Osteoblast (primary cell): Measurements from ENCODE around the gene CNTN5. TPM values are rescaled to one million over a fixed set of nuclear protein-coding genes. Genes with fewer than 3 reads are reported as not detected.

Experiments
- DNase-seq: peaks from one replicate; pipeline ENCODE4 v3.0.0; 2011; ENCODE audit warnings: low spot score, mixed read lengths; ENCODE audit not compliant: insufficient read length; ENCODE audit errors: missing footprints
- H2AFZ ChIP-seq: 2 replicates; pipeline ENCODE4 v1.6.0; 2011; ENCODE audit warnings: mild to moderate bottlenecking, low read length
- H3K27ac ChIP-seq: 2 replicates; pipeline ENCODE4 v1.5.1; 2011; ENCODE audit warnings: mild to moderate bottlenecking, low read depth, low read length, moderate library complexity
- H3K27me3 ChIP-seq: 2 replicates; pipeline ENCODE4 v1.6.0; 2012; ENCODE audit warnings: mild to moderate bottlenecking, control low read depth, inconsistent platforms, low read length, moderate library complexity; ENCODE audit not compliant: insufficient read depth
- H3K36me3 ChIP-seq: 2 replicates; pipeline ENCODE4 v1.5.1; 2011; ENCODE audit warnings: mild to moderate bottlenecking, low read length, control low read depth, moderate library complexity; ENCODE audit not compliant: insufficient read depth
- H3K4me1 ChIP-seq: 2 replicates; pipeline ENCODE4 v1.5.1; 2011; ENCODE audit warnings: mild to moderate bottlenecking, low read length, control low read depth, moderate library complexity; ENCODE audit not compliant: insufficient read depth
- H3K4me2 ChIP-seq: 2 replicates; pipeline ENCODE4 v1.6.0; 2011; ENCODE audit warnings: mild to moderate bottlenecking, low read length; ENCODE audit not compliant: insufficient read depth
- H3K4me3 ChIP-seq: fragments of 200-600 bp; sonication (generic); 3 replicates; pipeline ENCODE4 v1.5.1; 2012; ENCODE audit warnings: mild to moderate bottlenecking, low read length, inconsistent platforms; ENCODE audit not compliant: insufficient read depth
- H3K79me2 ChIP-seq: 2 replicates; pipeline ENCODE4 v1.6.0; 2012; ENCODE audit warnings: mild to moderate bottlenecking, low read length, control low read depth, inconsistent platforms; ENCODE audit not compliant: insufficient read depth
- H3K9me3 ChIP-seq: 2 replicates; pipeline ENCODE4 v1.5.1; 2011; ENCODE audit warnings: low read depth, low read length, control low read depth
- H4K20me1 ChIP-seq: 2 replicates; pipeline ENCODE4 v1.6.0; 2012; ENCODE audit warnings: mild to moderate bottlenecking, low read length, control low read depth; ENCODE audit not compliant: insufficient read depth
- CTCF ChIP-seq: IDR thresholded peaks from 2 replicates; pipeline ENCODE4 v1.5.1; 2011; ENCODE audit warnings: mild to moderate bottlenecking, low read depth, low read length, moderate library complexity; ENCODE audit errors: extremely low read depth
- total RNA-seq: library from RNA; depleted of rRNA; stranded (reverse); fragments of >200 nt; gene quantifications from 2 replicates; pipeline ENCODE4 v1.2.3, GENCODE V29; 2012

Gene CNTN5
- total RNA-seq, 1 donor = not detected

- Histone ChIP-seq H3K27ac (no peak overlapping the region), H3K4me3 (no peak overlapping the region), H3K9me3 (no peaks in the 10 kb centered on the region)
Observed at GRCh38 chr11:99554232-99554903, 533.6 kb downstream of the CNTN5 start.

GRCh38 chr11:99555486-99555885 lies 534.7 kb downstream of the CNTN5 start:
- no peak overlapping the region for H3K27ac ChIP-seq
- H3K79me2 ChIP-seq = no peaks in the 10 kb centered on the region
- no peaks in the 10 kb centered on the region for H4K20me1 ChIP-seq
- no peak overlapping the region for H3K4me2 ChIP-seq
- no peak for TF ChIP-seq CTCF
- H3K4me3 ChIP-seq = no peak overlapping the region
- no peak for DNase-seq
- no peaks in the 10 kb centered on the region for H3K4me1 ChIP-seq
- no peaks in the 10 kb centered on the region for H3K9me3 ChIP-seq
- no peaks in the 10 kb centered on the region for H3K27me3 ChIP-seq
- no peak overlapping the region for H2AFZ ChIP-seq
- H3K36me3 ChIP-seq = no peaks in the 10 kb centered on the region

More at GRCh38 chr11:99554232-99554903, 533.6 kb downstream of the CNTN5 start:
- no peak overlapping the region for H2AFZ ChIP-seq
- no peaks in the 10 kb centered on the region for H3K27me3 ChIP-seq
- no peak overlapping the region for H3K4me2 ChIP-seq
- H3K4me1 ChIP-seq = no peaks in the 10 kb centered on the region
- TF ChIP-seq CTCF = no peak
- DNase-seq = no peak
- H4K20me1 ChIP-seq = no peaks in the 10 kb centered on the region
- H3K36me3 ChIP-seq = no peaks in the 10 kb centered on the region
- no peaks in the 10 kb centered on the region for H3K79me2 ChIP-seq

- Histone ChIP-seq H3K9me3 (peaks cover 4% of the 10 kb centered on the region), H4K20me1 (no peaks in the 10 kb centered on the region), H3K4me3 (no peak overlapping the region), H3K4me1 (no peaks in the 10 kb centered on the region), H2AFZ (no peak overlapping the region), H3K27me3 (no peaks in the 10 kb centered on the region), H3K4me2 (no peak overlapping the region), H3K36me3 (no peaks in the 10 kb centered on the region), H3K27ac (no peak overlapping the region), H3K79me2 (no peaks in the 10 kb centered on the region)
- DNase-seq = no peak
- no peak for TF ChIP-seq CTCF
Observed at GRCh38 chr11:99565333-99565732, 544.6 kb downstream of the CNTN5 start.

- TF ChIP-seq CTCF = no peak
- no peak overlapping the region for H3K4me3 ChIP-seq
- no peak overlapping the region for H3K27ac ChIP-seq
- H3K79me2 ChIP-seq = no peaks in the 10 kb centered on the region
- no peak overlapping the region for H3K4me2 ChIP-seq
- DNase-seq = no peak
- H4K20me1 ChIP-seq = no peaks in the 10 kb centered on the region
- no peaks in the 10 kb centered on the region for H3K27me3 ChIP-seq
- no peaks in the 10 kb centered on the region for H3K36me3 ChIP-seq
- H3K9me3 ChIP-seq = peaks cover 4% of the 10 kb centered on the region
- no peak overlapping the region for H2AFZ ChIP-seq
- no peaks in the 10 kb centered on the region for H3K4me1 ChIP-seq
Observed at GRCh38 chr11:99567334-99567956, 546.7 kb downstream of the CNTN5 start.
